ENCODE results near the gene TBC1D30.

Gene TBC1D30

GRCh38 chr12:64915242-64915641, 90.8 kb downstream of the TBC1D30 start:
- Histone ChIP-seq H3K4me1 (no peaks in the 10 kb centered on the region), H3K4me3 (ENCODE audit: low read depth, low read length) (no peak overlapping the region), H3K27me3 (peaks cover 10% of the 10 kb centered on the region), H3K9me3 (no peaks in the 10 kb centered on the region), H3K36me3 (no peaks in the 10 kb centered on the region)
- DNase-seq, result no peak
- TF ChIP-seq CTCF (IDR thresholded peaks at IDR 0.05; ENCODE audit: low read depth, low read length), result no peak

GRCh38 chr12:64916411-64917261, 92.2 kb downstream of the TBC1D30 start:
- no peaks in the 10 kb centered on the region for H3K4me1 ChIP-seq
- no peak for DNase-seq
- peaks cover 6% of the 10 kb centered on the region; the same call in 1 of the 2 replicates for H3K27me3 ChIP-seq
- H3K36me3 ChIP-seq, result no peaks in the 10 kb centered on the region
- TF ChIP-seq CTCF (IDR thresholded peaks at IDR 0.05; ENCODE audit: low read depth, low read length), result no peak
- no peak overlapping the region for H3K4me3 ChIP-seq (ENCODE audit: low read depth, low read length)
- H3K9me3 ChIP-seq, result no peaks in the 10 kb centered on the region

GRCh38 chr12:64918344-64918743, 93.9 kb downstream of the TBC1D30 start:
- no peak for DNase-seq
- Histone ChIP-seq H3K4me3 (ENCODE audit: low read depth, low read length) (no peak overlapping the region), H3K36me3 (no peaks in the 10 kb centered on the region), H3K4me1 (no peaks in the 10 kb centered on the region), H3K9me3 (no peaks in the 10 kb centered on the region), H3K27me3 (no peaks in the 10 kb centered on the region)
- TF ChIP-seq CTCF (IDR thresholded peaks at IDR 0.05; ENCODE audit: low read depth, low read length), result no peak

GRCh38 chr12:64918801-64919200, 94.4 kb downstream of the TBC1D30 start:
- TF ChIP-seq CTCF (IDR thresholded peaks at IDR 0.05; ENCODE audit: low read depth, low read length), result no peak
- Histone ChIP-seq H3K27me3 (no peaks in the 10 kb centered on the region), H3K9me3 (no peaks in the 10 kb centered on the region), H3K4me3 (ENCODE audit: low read depth, low read length) (no peak overlapping the region), H3K4me1 (no peaks in the 10 kb centered on the region), H3K36me3 (no peaks in the 10 kb centered on the region)
- no peak for DNase-seq

GRCh38 chr12:64922853-64923252, 98.4 kb downstream of the TBC1D30 start:
- DNase-seq, result no peak
- H3K27me3 ChIP-seq, result peaks cover 7% of the 10 kb centered on the region; the same call in 1 of the 2 replicates
- no peaks in the 10 kb centered on the region for H3K9me3 ChIP-seq
- no peaks in the 10 kb centered on the region for H3K4me1 ChIP-seq
- no peaks in the 10 kb centered on the region for H3K36me3 ChIP-seq
- H3K4me3 ChIP-seq (ENCODE audit: low read depth, low read length), result no peak overlapping the region
- no peak for TF ChIP-seq CTCF (IDR thresholded peaks at IDR 0.05; ENCODE audit: low read depth, low read length)

GRCh38 chr12:64923536-64923935, 99.1 kb downstream of the TBC1D30 start:
- no peak overlapping the region for H3K4me3 ChIP-seq (ENCODE audit: low read depth, low read length)
- DNase-seq, result no peak

More at GRCh38 chr12:64923536-64923935, 99.1 kb downstream of the TBC1D30 start:
- H3K4me1 ChIP-seq, result no peaks in the 10 kb centered on the region
- TF ChIP-seq CTCF (IDR thresholded peaks at IDR 0.05; ENCODE audit: low read depth, low read length), result no peak
- no peaks in the 10 kb centered on the region for H3K36me3 ChIP-seq
- H3K9me3 ChIP-seq, result no peaks in the 10 kb centered on the region
- peaks cover 7% of the 10 kb centered on the region; the same call in 1 of the 2 replicates for H3K27me3 ChIP-seq
